HG03196 (cell line): Measurements from ENCODE around the gene PSMB8.

Experiments used
- ATAC-seq: cut with Tn5 transposase; IDR thresholded peaks from one replicate; pipeline ENCODE4 v1.9.1; 2021; ENCODE audit not compliant: unreplicated experiment

The PSMB8 gene

DNA sequence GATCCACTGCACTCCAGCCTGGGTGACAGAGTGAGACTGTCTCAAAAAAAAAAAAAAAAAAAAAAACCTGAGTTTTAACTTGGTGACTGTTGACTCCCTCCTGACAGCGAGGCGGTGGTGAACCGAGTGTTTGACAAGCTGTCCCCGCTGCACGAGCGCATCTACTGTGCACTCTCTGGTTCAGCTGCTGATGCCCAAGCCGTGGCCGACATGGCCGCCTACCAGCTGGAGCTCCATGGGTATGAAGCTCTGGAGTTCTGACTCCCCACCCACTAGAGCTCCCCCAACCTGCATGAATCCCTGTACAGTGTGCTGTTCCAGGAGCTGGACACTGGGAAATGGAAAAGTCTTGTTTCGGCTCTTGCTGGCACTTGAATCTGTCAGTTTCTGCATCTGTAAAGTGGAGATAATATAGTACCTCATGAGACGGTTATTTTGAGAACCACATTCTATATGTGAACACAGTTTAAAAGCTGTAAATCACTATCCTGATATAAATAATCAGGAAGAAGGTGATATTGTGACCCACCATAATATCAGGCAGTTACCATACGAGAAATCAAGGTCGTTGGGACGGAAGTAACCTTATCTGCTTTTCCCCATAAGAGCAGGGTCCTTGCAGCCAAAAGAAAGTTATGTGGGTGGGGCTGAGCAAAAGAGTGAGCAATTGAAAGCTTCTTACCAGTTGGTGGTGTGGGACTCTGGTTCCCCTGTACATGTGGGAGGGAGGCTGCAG is 13.5 kb upstream of the PSMB8 start:
- ATAC-seq, result no peak

DNA sequence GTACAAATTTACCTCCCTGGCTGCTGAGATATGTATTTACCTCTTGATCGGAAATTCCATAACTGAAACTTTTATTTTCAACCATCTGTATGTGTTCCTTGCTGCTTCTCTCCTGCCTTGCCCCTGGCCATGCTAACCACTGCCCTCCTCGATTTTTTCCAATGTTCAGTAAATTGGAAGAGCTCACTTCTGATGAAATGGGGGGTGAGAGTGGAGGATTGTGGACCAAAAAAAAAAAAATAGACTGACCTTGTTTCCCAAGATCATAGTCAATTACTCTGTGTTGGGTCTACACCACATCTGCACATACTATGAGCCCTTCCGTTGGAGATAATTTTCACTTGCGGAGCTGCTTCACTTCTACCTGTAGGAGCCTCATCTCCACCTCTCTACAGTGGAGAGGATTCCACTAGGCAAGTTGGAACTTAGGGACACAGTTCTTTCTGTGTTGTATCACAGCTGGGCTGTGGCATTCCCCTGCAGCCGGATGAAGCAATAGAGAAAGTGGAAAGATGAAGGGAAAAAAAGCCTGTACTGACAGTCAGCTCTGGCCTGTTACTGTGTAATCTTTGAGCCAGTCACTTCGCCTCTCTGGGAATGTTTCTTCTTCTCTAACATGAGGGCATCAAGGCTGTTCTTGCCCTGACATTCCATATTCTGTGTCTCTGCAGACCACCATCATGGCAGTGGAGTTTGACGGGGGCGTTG is 11.8 kb upstream of the PSMB8 start:
- no peak for ATAC-seq

DNA sequence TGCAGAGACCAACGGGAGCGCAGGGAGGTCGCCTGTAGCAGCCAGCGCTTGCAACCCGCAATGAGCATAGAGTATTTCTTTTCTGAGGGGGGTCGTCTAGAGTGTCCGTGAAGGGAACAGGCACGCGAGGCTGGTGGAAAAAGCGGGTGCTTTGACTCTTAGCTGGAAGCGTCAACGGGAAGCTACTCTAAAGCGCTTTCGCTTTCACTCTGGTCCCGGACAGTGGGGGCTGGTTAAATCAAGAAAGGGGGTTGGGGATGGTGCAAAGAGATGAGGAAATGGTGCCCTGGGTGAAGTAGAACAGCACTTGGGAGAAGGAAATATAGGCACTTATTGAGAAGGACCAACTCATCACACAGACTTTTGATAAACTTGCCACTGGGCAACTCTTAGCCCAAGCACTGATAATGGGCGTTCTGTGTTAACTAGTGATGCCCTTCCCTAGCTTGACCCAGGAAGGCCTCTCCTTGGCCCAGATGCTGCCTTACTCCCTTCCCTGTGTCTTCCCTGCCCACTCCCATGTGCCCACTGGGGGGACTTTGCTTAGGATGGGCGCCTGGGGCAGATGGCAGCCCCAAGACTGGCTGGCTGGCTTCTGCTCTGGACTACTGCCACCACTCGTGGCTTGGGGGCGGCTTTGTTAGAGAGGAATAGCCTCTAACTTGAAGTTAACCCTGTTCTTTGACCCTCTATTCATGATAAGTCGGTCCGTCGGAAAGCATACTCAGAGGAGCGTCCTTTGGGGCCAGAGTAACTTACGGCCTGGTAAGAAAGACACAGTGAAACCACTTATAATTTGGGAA is 10.7 kb upstream of the PSMB8 start:
- ATAC-seq, result peak; percentile 10

DNA sequence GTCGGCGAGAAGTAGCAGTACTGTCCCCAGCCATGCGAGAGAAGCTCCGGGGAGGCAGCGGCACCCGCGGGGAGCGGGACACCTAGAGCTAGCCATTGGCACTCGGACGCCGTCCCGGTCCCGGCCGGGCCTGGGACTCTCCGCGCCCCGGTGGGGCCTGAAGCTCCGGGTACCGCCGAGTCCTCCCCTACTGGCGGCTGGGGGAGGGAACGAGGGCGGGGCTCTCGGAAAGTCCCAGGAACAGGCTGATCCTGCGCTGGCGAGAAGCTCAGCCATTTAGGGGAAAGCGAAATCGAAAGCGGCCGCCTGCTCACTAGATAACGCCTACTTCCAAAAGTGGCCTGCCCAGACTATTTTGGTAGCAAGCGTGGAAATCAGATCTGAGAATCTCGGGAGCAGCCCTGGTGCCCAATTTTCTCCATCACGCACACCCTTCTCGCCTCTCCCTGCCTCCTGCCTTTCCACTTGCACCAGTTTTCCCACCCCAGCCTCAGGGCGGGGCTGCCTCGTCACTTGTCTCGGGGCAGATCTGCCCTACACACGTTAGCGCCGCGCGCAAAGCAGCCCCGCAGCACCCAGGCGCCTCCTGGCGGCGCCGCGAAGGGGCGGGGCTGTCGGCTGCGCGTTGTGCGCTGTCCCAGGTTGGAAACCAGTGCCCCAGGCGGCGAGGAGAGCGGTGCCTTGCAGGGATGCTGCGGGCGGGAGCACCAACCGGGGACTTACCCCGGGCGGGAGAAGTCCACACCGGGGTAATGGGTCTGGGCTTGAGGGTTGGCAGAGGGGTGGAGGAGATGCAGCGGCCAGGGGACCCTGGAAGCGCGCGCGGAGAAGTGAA is 9.9 kb upstream of the PSMB8 start, which contains the start of the genes PSMB9 and TAP1:
Gene PSMB9 (plus strand): TSS at position 652 of the 835 bp plus-strand sequence. CDS start 38 bp downstream, at position 690.
Gene TAP1 (minus strand): TSS at position 164 of the 835 bp plus-strand sequence. CDS start 68 bp downstream, at position 96.
- peak; percentile 78 for ATAC-seq

DNA sequence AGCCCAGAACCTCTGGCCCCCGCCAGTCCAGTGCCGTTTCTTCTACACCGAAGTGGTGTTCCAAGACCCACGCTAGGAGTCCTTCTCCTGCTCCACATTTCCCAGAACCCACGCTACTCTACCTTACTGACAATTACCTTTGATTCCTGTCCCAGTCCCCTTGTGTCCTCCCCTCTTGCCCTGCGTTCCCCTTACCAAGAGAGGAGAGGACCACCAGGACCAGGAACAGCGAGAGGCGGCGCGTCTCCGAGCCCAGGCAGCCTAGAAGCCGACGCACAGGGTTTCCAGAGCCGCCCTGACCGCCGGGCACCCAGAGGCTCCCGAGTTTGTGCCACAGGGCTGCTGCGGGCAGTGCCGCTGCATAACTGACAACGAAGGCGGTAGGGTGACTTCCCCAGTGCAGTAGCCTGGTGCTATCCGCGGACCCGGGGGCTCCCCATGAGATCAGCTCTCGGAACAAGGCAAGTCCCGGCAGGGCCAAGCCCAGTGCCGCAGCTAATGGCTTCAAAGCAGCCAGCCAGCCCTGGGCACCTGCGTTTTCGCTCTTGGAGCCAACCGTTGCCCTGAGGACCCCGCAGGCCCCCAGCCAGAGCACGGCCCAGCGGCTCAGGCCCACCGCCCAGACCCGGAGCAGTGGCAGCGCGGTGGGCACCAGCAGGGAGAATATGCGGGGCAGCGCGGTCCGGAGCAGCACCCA is 9.1 kb upstream of the PSMB8 start:
- peak; percentile 21 for ATAC-seq

DNA sequence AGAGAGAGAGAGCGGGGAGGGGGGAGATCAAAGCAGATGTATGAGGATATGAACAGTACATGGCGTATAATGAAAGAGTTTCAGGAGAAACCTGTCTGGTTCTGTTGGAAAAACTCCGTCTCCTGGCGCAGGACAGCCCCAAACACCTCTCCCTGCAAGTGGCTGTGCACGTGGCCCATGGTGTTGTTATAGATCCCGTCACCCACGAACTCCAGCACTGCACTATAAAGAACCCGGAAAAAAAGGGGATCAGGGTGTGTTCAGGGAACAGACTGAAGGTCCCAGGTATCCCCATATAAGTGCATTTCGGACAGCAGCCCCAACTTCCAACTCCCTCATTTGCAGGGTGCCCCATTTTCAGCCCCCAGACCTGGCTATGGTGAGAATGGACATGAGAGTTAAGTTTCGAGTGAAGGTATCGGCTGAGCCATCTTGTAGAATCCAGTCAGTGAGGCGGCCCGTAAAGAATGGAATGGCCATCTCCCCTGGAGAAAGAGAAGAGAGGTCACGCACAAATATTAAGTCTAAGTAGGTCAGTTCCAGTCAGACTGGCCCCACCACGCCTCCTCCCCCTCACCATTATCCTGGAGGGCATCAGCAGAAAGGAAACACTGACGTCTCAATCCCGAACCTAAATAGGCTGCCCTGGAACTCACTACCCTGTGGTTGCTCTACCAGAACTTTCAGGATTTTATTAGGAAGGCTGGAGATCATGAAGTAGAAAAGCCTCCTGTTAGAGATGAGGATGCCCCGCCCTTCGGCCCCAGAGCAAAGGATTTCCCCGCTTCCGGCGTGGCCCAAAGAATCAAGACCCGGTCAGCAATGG is 8.4 kb upstream of the PSMB8 start:
- no peak for ATAC-seq

DNA sequence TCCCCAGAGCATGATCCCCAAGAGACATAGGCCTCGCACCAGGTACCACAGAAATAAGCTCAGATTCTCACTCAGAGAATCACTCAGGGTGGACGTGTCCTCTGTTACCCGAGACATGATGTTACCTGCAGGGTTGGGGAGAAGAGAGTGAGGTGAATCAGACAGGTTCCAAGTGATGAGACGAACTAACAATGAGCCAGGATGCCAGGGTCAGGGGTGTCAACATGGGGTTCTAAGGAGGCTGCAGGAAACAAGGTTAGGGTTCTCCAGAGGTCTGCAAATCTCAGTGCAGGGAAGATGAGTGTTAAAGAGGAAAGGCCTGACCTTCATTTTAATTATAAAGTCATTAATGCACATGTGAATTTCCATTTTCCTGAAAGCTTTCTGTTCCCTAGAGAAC is 7.2 kb upstream of the PSMB8 start:
- no peak for ATAC-seq

DNA sequence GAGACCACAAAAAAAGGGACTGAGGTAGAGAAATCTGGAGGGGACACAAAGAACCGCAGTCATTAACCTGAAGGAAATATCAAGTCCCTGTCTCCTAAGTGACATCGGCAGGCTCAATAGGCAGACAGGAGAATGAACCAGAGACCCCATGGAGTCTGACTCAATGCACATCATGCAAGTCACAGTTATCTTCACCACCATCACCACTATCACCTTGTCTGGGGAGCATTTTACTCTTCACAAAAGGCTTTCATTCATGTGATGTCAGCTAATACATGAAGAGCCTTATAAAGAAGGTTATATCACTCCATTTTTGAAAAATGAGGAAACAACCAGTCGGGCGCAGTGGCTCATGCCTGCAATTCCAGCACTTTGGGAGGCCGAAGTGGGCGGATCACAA is 5.3 kb upstream of the PSMB8 start:
- ATAC-seq, result no peak

DNA sequence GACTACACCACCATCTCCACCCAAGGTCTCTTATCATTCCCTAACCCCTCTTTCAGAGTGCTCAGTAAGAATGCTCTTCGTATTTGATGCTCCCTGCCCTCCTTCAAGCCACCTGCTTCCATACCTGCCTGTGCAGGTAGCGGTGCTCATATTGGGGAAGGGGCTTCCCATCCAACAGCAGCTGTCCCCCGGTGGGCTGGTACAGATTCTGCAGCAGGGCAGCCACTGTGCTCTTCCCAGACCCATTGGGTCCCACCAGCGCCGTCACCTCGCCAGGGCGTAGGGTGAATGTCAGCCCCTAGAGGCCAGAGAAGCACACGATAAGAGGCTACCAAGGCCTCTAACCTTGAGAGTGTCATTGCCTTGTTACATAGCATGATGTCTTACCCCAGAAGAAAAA is 3.9 kb upstream of the PSMB8 start:
- no peak for ATAC-seq

DNA sequence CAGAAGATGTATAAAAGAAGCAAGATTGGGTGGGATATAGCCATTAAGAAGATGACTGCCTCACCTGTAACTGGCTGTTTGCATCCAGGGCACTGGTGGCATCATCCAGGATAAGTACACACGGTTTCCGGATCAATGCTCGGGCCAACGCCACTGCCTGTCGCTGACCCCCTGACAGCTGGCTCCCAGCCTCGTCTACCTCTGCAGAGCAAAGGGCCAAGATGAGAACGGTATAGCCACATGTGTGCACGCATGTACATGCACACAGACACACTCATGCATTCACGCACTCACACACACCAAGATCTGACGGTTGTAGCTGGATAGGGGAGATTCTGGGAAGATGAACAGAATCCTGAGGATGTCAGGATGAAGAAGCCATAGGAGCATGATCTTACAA is 3.2 kb upstream of the PSMB8 start:
- no peak for ATAC-seq

DNA sequence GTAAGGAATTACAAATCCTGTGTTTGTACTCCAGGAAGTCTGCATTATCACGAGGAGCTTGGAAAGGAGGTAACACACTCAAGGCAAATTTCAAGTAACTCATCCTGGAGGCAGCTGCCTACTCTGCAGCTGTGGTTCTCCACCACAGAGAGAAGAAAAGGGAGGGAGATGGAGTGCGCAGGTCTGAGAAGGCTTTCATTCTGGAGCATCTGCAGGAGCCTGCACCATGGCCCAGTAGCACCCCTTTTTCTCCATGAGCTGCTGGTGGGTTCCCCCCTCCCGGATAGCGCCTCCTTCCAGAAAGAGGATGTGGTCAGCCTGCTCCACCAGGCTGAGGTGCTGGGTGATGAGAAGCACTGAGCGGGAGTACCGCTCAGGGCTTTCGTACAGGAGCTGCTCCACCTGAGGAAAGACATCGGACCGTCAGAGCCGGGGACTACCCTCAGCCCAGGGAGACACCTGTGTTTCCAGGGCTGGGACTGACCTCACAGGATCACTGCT is 1.6 kb upstream of the PSMB8 start:
- ATAC-seq, result no peak

DNA sequence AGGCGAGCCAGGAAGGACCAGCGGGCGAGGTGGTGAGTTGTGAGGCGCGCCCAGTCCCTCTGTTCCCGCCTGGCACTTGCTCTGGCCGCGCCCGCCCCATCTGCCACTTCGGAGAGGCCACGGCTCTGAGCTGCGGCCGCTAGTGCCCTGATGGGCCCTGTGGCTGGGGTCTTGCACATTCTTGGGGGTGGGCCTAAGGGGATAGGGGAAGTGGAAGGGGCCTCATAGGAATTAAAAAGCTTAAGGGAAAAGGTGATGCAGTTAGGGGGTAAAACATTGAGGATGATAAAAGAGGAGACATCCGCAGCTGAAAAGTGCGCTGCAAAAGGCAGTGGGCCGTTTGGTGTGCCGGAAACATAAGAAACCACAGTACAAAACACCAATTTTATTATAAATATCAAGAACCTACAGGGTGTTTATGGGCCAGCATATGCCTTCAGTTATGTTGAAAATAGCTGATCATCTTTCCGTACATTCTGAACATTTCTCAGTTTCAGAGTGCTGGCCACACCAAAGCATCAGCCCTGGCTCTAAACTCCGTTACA is 1.1 kb upstream of the PSMB8 start:
- ATAC-seq, result no peak

DNA sequence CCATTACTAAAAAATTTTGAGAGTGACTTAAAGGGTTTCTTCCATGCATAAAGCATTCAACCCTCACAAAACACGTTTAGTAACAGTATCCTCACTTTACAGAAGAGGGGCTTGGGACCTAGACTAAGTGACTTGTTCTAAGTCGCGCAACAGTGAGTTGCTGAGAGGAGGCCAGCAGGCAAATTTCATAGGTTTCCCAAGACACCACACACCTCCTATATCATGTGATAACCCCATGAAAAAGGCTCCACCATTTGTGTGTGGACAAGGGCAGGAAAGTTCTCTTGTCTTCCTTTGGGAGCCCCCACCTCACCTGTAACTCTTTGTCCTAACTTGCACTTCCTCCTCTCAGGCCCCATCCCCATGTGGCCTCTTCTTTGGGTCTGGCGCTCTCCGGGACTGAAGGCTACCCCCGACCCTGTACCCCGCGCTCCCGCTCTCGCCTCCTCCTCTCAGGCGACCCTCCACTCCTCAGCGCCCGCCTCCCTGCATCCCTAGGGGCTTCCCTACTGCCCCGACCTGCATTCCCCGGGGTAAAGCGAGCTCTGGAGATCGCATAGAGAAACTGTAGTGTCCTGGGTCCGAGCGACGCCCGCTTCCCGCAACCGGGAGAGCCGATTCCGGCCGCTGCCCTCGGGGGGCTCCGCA is 392 bp downstream of the PSMB8 start:
- ATAC-seq, result no peak

DNA sequence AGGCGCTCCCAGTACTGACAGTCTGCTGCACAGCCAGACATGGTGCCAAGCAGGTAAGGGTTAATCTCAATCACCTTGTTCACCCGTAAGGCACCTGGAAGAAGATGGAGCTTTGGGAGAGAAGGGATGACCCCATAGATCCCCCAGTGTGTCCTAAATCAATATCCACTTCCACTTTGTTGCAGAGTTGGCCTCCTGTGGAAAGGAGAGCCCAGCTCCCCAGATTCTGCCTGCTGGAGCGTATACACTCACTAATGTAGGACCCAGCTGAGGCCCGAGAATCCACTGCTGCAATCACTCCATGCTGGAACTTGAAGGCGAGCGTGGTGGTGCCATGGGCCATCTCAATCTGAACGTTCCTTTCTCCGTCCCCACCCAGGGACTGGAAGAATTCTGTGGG is 1.2 kb downstream of the PSMB8 start:
- ATAC-seq, result no peak

DNA sequence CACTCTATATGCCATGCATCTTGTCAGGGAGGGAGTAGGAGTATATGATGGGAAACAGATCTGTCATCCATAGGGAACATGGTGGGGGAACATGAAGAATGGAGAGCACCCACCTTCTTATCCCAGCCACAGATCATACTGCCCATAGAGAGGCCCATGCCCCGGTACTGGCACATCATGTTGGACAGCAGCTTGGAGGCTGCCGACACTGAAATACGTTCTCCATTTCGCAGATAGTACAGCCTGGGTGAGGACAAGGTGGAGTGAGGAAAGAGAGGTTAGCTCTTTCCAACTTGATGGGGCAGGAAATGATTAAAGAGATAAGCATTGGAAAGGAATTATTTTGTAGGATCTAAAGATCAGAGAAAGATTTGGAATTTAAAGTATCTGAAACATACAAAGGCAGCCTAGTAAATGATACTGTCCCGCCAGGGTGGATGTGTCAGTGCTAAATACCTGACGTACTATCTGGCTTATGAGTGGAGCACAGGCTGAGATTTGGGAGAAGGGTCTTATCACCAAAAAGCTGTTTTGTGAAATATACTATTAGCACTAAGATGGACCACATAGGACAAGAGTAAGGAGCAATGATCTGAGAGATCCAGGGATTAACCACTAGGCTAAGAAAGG is 1.7 kb downstream of the PSMB8 start:
- ATAC-seq, result no peak

DNA sequence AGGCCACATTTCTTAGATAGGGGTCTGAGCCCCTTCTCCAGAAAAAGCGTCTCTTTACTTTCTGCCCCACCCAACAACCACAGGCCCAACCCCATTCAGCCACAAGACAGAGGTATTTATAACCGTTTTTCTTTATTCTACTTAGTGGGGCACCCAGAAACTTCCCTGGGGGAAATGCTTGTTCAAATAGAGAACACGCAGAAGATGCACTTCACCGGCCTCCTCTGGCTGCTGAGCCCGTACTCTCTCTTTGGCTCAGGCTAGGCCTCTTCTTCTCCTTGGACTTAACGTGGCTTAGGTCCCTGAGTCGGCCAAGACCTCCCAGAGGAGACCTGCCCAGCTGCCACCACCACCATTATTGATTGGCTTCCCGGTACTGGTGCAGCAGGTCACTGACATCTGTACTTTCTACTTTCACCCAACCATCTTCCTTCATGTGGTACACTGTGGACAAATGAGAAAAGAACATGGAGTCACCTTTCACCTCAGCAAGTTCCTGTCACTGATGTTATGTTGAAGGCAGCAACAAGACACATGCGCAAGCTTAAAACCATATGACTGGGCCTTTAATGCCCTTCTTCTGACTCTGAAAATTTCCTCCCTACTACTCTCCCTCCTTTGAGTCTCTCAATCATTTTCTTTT is 3.1 kb downstream of the PSMB8 start:
- no peak for ATAC-seq

DNA sequence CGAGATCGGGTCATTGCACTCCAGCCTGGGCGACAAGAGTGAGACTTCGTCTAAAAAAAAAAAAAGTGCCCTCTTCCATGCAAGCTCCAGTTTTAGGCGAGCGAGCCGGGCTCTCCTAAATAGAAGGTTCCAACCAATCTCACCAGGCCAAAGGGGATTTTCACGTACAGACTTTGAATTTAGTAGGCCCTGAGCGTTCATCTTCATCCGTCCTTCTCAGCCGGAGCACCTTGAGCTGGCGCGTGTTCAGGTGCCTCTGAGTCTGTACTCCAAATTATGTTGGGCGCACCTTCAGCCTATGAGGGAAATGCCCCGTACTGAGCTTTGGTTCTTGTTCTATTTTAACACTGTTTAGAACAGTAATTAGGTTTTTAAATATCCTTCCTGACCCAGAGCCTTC is 4.5 kb downstream of the PSMB8 start:
- ATAC-seq, result no peak
